Caki2 (cell line): ENCODE measurements around the gene GNAO1. TPM values are rescaled to one million over a fixed set of nuclear protein-coding genes. Genes with fewer than 3 reads are reported as not detected.

ENCODE experiments used
- DNase-seq: peaks from one replicate; pipeline ENCODE4 v3.0.0-alpha.2; 2015; ENCODE audit warnings: low read depth
- in situ Hi-C: cut with HindIII; loops from 2 replicates; pipeline ENCODE4 v1.10.0; 2016; ENCODE audit warnings: low sequenced_read_pairs, low pct_unique_long_range_greater_than_20kb, mixed read lengths
- total RNA-seq: library from RNA; depleted of rRNA; stranded (reverse); fragments of >200 nt; shearing (Covaris generic); gene quantifications from 2 replicates; pipeline ENCODE4 v1.2.3, GENCODE V29; 2014; ENCODE audit warnings: low replicate concordance

GNAO1 gene
- total RNA-seq, 1 experiment from 2014 or later = 4.1 TPM

GRCh38 chr16:56259425-56259779 lies 68.1 kb downstream of the GNAO1 start:
- in situ Hi-C loops = no loop called here
- DNase-seq = no peak

GRCh38 chr16:56260378-56261160 lies 69.3 kb downstream of the GNAO1 start:
- DNase-seq = no peak
- in situ Hi-C loops = no loop called here

GRCh38 chr16:56261656-56262055 lies 70.4 kb downstream of the GNAO1 start:
- in situ Hi-C loops = no loop called here
- DNase-seq = no peak

DNA sequence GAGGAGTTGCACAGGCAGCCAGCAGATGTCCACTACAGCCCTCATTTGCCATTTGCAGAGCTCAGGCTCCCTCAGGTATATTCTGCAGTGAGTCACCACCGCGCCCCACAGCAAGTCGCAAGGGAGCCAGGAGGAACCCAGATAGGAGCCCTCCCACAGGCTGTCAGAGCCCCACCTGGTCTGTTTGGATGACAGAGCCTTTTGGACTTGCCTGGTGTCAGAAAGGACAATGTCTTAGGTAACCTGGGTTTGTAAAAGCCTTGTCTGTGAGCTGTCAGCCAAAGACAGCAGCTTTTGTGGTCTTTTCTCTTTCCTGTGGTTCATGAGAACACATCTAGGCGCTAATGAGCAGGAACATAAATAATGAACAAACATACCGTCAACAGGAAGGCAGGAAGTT lies 70.9 kb downstream of the GNAO1 start:
- DNase-seq = no peak
- in situ Hi-C loops = no loop called here

- in situ Hi-C loops = no loop called here
These were observed 71.4 kb downstream of the GNAO1 start for GRCh38 chr16:56262551-56263245.

GRCh38 chr16:56263711-56264608 lies 72.7 kb downstream of the GNAO1 start:
- no peak for DNase-seq
- in situ Hi-C loops = no loop called here

More at GRCh38 chr16:56262551-56263245, 71.4 kb downstream of the GNAO1 start:
- no peak for DNase-seq

GRCh38 chr16:56264609-56264972 lies 73.3 kb downstream of the GNAO1 start:
- in situ Hi-C loops = no loop called here
- DNase-seq = no peak

DNA sequence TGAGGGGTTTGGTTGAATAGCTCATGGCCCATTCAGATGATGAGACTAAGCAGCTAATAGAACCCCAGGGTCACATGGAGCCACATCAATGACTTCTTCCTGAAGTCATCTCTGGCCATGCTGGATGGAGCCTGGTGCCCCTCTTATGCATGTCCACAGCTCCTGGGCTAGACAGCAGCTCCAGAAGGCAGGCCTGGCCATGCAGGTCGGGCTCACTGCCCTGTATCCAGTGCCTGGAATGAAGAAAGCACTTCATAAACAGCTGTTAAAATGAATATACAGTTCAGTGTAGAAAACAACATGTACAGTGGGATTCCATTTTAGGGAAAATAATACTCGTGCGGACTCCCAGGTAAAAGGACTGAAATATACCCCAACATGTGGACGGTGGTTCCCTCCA lies 73.9 kb downstream of the GNAO1 start:
- in situ Hi-C loops = no loop called here
- DNase-seq = no peak

GRCh38 chr16:56265746-56266145 lies 74.5 kb downstream of the GNAO1 start:
- in situ Hi-C loops = no loop called here
- DNase-seq = no peak

GRCh38 chr16:56266641-56267607 lies 75.6 kb downstream of the GNAO1 start:
- in situ Hi-C loops = no loop called here
- DNase-seq = no peak

GRCh38 chr16:56267888-56268287 lies 76.6 kb downstream of the GNAO1 start:
- in situ Hi-C loops = no loop called here
- DNase-seq = no peak

GRCh38 chr16:56268799-56269198 lies 77.5 kb downstream of the GNAO1 start:
- no peak for DNase-seq
- in situ Hi-C loops = no loop called here

- in situ Hi-C loops = no loop called here
- DNase-seq = no peak
These were observed 78.0 kb downstream of the GNAO1 start for GRCh38 chr16:56269281-56269680.

- in situ Hi-C loops = no loop called here
- no peak for DNase-seq
These were observed 78.8 kb downstream of the GNAO1 start for GRCh38 chr16:56269811-56270684.

DNA sequence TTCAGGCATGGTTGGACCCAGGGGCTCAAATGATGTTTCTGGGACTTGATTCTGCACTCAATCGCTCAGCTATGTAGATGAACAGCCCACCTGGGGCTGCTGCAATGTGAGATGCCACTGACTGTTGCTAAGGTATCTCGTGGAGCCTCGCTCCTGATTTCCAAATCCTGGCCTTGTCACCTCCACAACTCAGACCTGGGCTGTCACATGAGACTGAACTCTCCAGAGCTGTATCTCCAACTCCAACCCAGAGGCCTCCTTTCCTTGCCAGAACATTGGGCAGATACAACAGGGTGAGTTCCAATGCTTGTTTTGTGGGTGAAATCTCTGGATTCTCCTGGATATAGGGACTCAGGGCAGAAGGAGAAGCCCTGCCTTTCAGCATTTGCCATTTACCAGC lies 79.5 kb downstream of the GNAO1 start:
- no peak for DNase-seq
- in situ Hi-C loops = no loop called here

GRCh38 chr16:56272583-56272894 lies 81.2 kb downstream of the GNAO1 start:
- DNase-seq = no peak
- in situ Hi-C loops = no loop called here

DNA sequence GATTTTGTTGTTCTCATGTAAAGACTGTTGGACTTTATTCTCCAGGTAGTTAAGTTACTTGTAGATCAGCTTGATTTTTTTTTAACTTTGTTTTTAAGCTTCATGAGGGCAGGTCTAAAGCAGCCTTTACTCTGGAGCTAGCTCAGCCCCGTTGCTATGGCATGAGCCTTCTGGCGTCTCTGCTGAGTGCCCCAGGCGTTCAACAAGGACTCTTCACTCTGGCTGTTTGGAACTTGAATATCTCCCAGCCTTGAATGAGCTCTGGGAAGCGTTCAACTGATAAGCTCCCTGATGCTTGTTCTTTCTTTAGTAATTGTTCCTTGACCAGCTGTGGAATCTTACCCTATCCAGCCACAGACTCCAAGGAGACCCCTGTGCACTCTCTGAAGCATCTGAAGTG lies 82.3 kb downstream of the GNAO1 start:
- in situ Hi-C loops = no loop called here
- DNase-seq = no peak
